Measurements from ENCODE around the gene DTD1.

The DTD1 gene

DNA sequence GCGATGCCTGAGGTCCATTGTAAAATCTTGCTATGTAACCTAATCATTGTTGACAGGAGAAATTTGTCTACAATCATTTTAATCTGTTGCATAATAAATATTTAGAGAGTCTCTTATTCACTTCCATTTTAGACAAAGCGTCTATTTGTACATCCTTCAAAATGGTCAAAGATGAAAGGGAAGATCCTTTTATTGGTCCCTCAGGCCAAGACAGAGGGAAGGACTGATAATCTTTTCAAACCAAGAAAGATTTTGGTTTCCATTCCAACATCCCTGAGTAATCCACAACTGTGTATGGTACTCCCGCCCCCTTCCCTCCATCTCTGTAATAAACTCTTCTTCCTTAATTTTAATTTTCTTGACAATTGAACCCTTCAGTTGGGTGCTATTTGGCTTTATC, 114.1 kb downstream of the DTD1 start:
- in situ Hi-C loops (cut with MboI; ENCODE audit: low sequenced_read_pairs), result no loop called here

DNA sequence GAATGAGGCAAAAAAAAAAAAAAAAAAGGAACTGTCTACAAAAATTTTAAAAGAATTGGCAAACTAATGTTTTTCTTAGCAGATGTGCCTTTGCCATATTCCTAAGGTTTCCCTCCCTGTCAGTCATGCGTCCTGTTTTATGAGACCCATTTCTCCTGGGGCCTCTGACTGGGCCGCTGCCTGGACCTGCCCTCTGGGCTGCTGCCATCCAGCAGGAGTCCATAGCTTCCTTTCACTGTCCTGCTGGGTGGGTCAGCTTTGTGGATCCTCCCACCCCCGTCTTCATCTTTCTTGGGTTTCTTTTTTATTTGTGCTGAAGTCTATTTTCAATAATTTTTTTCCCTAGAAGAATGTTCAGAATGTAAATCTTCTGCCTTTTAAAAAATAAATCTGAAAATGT, 114.9 kb downstream of the DTD1 start:
- in situ Hi-C loops (cut with MboI; ENCODE audit: low sequenced_read_pairs), result no loop called here

DNA sequence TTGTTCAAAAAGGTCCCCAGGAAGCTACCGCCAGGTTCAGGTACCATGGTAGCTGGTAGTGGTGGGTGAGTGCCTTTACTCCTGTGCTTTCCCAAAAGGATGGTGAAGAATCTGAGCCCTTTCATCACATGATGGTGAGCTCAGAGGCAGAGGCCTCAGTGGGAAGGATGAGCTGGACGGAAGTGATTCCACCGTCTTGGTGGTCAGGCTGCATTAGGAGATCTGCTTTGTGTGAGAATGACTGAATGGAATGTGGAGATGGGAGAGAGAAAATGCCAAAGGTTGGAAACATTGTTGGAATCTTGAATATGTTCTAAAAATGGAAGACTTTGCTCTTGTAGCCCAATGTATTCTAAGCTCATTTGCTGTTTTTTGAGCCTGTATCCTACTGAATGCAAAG, 117.6 kb downstream of the DTD1 start:
- in situ Hi-C loops (cut with MboI; ENCODE audit: low sequenced_read_pairs), result no loop called here

DNA sequence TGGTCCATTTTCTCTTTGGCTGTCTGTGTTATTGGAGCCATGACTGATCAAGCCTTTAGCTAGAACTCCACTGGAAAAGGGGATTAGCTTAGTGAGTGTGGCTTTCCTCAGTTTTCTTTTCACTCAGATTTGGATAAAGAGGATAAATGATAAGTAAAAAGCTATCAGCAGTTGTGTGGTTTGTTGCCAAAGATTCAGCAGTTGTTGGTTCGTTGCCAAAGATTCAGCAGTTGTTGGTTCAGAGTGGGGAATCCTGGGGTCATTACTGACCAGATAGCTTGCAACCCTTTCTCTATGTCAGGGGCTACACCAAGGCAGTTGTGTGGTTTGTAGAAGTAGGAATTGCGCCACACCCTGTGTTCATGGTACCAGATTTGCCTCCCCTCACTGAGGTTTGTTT, 118.1 kb downstream of the DTD1 start:
- in situ Hi-C loops (cut with MboI; ENCODE audit: low sequenced_read_pairs), result no loop called here

DNA sequence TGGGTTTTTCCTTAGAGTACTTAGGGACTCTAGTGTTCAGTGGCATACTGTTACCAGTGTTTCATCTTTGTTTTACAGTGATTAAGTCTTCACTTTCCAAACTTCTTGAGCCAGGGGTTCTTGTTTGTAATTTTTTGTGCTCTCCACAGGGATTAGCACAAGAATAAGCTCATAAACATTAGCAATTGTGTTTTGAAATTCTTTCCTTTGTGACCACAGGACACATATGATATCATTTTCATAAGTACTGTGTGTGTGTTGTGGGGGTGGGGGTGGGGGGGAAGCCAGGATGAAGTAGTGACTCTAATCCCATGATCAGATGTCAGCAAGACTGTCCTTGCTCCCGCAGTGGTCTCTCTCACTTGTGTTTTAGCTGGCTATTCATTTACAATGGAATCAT, 124.3 kb downstream of the DTD1 start:
- in situ Hi-C loops (cut with MboI; ENCODE audit: low sequenced_read_pairs), result no loop called here

DNA sequence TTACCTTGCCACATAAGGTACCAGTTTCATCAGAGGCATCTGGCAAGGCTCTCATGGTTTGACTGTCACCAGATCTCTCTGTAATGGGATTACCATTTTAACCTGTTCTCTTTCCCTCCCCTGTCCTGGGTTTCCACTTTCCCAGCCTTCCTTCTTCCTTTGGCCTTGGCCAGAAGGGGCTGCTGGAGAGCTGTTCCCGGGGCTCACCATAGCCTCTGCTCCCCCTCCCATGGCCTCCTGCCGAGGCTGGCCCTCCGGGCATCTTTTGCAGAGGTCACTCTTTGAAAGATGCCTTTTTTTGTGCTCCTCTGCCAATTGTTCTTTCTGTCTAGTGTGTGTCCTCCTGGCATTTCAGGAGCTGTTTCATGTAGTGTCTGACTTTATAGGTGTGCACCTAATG, 125.0 kb downstream of the DTD1 start:
- in situ Hi-C loops (cut with MboI; ENCODE audit: low sequenced_read_pairs), result no loop called here

DNA sequence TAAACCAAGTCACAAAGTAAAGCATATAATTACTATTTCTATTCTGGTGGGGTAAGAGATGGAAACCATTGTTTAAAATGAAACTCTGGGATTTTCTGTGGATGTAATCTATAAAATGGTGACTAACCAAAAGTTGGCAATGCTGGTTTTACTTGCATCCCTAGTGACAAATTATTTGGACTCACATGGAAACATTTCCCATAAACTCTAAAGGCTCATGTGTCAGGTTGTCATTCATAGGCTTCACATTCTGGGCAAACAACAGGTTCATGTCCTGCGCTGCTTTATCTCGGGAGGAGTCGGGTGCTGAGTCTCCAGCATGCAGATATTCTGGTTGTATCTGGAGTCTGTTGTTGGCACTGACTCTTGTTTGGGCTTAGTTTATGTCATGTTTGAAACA, 127.7 kb downstream of the DTD1 start:
- in situ Hi-C loops (cut with MboI; ENCODE audit: low sequenced_read_pairs), result no loop called here

DNA sequence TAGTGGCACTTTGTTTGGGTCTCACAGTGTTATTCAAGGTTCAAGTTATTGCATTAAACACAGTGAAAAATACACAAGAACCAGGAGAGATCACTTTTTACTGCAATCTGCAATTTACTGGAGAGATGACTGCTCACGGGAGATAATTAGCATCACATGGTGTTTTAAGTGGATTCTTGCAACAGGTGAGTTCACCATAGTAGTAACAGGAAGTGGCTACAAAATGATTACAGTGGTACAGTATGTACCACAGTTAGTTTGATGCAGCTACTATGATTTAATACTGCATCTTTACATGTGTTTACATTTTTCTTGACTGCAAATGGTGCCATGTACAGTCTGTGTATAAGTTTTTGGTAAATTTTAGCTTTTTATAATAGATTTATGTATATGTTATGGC, 129.2 kb downstream of the DTD1 start:
- in situ Hi-C loops (cut with MboI; ENCODE audit: low sequenced_read_pairs), result no loop called here

DNA sequence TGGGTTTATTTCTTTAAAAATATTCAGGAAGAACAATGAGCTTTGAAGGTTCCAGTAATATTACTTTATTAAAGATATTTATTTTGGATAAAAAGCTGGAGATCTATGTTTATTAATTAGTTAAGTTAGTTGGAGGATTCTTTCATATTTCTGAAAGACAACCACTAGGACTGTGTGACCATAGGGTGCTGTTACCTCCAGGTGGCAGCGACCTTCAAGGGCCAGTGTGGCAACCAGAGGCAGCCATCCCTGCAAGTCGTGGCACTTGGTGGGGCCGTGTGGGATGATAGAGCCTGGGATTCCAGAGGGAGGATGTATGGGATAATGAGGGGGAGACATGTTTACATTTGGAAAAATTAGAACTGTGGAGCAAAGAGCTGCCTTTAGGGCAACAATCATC, 130.3 kb downstream of the DTD1 start:
- in situ Hi-C loops (cut with MboI; ENCODE audit: low sequenced_read_pairs), result no loop called here

DNA sequence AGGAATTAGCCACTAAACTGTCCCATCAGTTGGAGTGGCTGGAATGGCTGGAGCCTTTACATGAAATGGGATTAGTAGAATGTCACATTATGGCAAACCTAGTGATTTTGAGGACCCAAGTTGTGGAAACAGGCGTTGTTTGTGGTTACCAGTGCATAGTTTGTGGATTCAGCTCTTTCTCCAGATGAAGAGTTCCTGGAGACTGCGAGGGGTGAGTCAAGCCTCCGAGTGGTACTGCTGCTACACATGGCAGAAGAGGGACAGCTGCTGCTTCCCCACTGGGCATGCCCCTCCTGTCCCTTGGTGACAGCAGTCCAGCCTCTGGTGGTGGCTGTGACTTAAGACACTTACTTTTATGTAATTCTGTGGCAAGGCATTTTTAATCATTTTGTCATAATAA, 131.6 kb downstream of the DTD1 start:
- in situ Hi-C loops (cut with MboI; ENCODE audit: low sequenced_read_pairs), result no loop called here

DNA sequence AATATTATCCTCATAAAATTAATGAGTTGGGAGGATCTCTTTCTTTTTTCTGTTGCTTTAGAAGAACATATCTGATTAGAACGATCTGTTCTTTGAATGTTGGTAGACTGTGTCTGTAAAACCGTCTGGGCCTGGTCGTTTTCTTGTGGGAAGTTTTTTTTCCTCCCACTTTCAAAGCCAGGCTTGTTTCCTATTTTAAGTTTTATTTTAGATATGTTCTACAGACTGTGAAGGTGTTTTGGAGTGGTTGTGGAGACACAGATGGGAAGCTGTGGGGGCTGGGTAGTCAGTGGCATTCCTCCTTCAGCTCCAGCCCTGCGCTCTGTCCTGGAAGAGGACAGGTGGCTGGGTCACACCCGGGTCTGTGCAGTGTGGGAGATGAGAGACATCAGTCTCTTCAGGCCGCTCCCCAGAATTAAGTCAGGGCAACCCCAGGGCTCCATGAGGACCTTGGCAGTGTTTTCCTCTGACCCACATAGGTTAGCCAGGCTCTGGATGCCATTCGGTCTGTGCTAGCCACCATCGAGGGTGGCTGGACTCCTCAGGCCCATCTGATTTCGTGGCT, 133.8 kb downstream of the DTD1 start:
- in situ Hi-C loops (cut with MboI; ENCODE audit: low sequenced_read_pairs), result no loop called here

DNA sequence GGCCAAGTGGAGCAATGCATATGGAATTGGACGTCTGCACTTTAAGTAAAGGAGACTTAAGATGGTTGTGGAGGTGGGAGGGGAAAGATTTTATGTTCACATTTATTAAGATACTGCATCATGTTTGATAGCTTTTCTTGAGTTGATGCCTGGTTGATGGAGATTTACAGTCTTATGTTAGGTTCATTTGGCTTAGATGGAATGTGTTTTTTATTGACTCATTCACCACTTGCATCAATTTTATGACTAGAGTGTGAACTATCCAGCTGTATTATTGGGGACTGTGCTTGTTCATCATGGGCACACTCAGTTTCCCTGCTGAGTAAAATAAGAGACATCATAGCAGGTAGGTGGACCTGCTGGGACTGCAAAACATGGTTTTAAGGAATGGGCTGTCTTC, 134.5 kb downstream of the DTD1 start:
- in situ Hi-C loops (cut with MboI; ENCODE audit: low sequenced_read_pairs), result no loop called here

DNA sequence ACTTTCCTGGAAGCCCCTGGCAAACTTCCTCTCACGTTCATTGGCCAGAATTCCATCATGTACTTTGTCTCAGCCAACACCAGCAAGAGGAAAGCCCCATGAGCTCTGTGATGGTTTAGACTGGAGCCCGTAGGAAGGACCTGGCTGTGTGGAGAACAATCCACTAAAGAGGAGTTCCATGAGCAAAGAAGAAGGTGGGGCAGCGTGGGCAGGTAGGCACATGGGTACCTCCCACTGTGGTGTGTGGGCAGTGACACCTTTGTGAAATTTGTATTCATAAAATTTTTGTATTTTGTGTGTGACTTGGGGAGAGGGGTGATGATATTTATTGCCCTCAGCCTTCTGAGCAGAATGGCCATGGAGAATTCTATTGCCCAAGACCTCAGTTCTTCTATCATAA, 136.2 kb downstream of the DTD1 start:
- in situ Hi-C loops (cut with MboI; ENCODE audit: low sequenced_read_pairs), result no loop called here

DNA sequence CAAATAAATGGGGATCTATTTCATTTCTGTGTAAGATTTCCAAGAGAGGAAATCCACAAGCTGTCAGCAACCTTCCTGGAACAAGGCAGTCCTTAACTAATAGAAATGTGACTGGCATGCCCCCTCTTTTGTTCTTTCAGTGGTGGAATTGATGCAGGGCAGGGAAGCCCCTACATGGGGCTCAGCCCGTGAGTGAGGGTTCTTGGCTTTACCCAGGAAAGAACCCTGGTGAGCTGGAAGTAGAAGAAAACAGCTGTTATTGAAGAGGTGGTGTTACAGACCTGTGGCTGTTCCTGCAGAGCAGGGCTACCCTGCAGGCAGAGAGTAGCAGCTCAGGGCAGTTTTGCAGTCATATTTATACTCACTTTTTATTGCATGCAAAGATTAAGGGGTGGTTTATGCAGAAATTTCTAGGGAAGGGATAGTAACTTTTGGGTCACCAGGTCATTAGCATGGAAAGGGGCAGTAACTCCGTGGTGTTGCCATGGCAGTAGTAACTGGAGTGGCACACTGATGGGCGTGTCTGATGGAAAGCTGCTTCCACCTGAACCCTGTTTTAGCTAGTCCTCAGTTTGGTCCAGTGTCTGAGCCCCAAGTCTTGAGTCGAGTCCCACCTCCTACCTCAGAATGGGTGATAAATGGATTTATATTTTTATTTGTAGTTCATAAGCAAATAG, 137.1 kb downstream of the DTD1 start:
- in situ Hi-C loops (cut with MboI; ENCODE audit: low sequenced_read_pairs), result no loop called here

DNA sequence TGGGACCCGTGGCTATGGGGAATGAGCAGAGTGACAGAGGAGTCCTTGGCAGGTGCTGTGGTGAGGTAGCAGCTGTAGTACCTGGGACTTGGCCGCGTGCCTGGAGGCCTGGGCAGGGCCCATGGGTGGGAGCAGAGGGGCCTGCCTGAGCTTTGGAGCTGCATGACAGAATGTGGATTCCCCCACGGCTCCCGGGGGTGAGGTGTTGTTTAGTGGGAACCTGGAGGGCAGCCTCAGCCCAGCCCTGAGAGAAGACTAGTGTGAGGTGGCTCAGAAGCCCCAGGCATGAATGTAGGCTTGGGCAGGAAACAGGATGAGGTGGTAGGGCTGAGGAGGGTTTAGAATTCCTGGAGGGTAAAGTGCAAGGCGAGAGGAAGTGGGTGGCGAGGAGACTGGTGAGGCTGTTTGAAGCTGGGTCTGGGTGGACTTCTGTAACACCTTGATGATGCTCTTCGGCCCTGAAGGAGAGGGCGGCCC, 139.2 kb downstream of the DTD1 start:
- in situ Hi-C loops (cut with MboI; ENCODE audit: low sequenced_read_pairs), result no loop called here

DNA sequence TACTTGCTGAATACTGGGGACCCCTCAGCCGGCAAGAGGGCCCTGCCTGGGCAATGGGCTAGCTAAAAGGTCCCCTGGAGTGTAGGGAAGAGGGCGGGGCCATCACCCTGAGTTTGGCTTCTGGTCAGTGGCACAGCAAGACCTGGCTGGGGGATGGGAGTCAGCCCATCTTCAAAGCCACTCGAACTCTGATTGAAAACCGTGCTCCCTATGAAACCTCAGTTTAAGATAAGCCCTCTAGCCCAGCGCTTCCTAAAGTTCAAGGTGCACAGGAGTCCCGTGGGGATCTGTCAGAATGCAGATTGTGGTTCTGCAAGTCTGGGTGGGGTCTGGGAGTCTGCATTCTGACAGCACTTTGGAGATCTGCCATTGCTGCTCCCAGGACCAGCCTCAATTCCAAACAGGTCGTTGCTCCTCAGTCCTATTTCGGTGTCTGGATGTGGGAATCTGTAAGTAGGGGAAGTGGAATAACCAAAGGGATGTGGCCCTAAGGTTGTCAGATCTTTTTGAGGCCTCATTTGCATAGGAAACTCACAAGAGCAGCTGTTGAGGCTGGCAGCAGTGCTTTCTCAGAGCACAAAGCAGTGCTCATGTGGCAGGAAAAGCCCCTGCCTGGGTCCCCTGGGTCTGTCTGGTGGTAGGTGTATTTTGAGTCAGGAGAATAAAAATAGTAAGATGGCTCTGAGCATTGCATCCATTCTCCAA, 140.5 kb downstream of the DTD1 start:
- in situ Hi-C loops (cut with MboI; ENCODE audit: low sequenced_read_pairs), result no loop called here

DNA sequence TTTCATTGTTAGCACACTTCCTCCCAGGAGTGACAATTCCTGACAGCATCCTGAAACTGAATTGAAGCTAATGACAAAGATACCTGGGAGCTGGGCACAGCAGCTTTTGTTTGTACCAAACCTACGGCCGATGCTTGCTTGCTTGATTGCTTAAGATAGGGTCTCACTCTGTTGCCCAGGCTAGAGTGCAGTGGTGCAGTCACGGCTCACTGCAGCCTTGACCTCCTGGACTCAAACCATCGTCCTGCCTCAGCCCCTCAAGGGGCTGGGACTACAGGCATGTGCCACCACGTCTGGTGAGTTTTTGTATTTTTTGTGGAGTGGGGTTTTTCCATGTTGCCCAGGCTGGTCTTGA, 141.0 kb downstream of the DTD1 start:
- in situ Hi-C loops (cut with MboI; ENCODE audit: low sequenced_read_pairs), result no loop called here

DNA sequence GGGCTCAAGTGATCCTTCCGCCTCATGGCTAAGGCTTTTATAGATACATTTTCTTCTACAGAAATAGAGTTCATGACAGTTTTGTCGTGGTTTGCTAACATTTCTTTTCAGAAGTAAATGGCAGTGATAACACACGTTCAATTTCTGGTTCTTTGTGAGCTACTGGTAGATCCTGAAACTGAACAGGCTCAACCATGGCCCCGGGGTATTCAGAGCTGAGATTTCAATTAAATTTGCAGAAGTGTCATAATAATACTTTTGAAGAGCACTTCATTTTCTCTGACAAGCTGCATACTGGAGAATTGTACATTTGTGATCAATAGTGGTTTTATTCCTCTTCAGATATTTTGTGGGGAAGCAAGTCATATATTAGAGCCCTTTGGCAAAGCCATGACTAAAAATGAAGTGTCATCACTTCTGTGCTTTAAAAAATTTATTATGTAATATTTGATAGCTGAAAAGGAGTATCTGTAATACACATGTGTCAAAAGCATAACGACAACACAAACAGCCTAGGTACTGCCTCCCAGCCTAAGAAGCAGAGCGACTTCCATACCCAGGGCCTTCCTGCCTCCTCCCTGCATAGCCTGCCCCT, 141.5 kb downstream of the DTD1 start:
- in situ Hi-C loops (cut with MboI; ENCODE audit: low sequenced_read_pairs), result no loop called here

DNA sequence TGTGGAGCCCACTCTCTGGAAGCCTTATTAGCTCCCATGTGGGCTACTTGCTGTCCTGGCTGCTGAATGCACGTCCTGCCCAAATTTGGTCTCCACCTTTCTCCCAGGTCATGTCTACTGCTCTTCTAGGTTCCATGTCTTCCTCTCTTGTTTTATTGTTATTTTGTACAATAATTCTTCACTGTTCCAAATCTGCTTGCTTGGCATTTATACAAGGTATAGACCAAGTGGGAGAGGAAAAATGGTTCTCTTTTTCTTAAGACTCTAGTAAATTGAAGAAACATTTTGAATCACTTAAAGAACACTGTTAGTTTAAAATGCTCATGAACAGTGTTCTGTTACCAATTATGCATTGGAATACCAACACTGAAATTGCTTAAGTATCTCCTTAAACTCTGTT, 144.1 kb downstream of the DTD1 start:
- in situ Hi-C loops (cut with MboI; ENCODE audit: low sequenced_read_pairs), result no loop called here

DNA sequence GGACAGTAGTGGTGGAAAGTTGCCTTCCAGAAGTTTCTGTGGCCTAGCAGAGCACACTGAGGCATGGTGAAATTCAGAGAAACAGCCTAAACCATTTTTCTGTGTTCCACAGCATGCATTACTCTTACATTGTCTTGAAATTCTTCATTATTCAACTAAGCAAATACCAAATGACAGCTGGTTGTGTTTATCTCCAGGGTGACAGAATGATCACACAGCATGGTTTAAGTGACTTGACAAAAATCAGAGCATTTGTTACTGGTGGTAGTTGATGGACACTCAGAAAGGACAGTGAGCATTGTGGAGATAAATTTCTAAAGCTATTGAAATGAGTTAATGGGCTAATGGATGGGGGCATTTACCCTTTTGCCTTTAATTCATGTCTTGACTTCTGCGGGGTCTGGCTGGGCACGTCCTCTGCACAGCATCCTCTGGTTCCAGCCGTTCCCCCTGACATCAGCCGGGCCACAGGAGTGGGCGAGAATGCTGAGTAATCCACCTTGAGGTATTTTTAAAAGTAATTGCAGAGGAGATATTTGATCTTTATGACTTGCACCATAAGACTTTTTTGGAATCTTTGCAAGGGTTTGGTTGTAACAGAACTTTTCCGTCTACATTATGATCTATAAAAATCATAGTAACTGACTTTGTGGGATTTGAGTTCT, 146.8 kb downstream of the DTD1 start:
- in situ Hi-C loops (cut with MboI; ENCODE audit: low sequenced_read_pairs), result no loop called here

DNA sequence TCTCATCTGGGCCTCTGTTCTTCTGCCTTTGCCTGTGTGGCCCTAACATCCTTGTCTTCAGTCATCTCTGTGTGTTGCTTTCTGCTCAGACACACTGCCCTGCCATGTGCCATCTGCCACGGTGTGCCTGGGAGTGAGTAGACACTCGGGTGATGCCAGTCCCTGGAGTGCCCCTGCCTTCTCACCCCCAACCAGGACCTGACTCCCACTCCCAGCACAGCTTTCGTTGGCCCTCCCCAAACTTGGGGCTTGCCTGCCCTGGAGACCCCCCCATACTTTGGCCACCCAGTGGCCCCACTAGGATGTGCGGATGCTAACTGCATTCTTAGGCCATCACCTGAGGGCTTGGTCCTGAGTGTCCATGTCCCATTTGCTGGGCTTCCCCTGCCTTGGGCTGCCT, 149.3 kb downstream of the DTD1 start:
- in situ Hi-C loops (cut with MboI; ENCODE audit: low sequenced_read_pairs), result no loop called here

DNA sequence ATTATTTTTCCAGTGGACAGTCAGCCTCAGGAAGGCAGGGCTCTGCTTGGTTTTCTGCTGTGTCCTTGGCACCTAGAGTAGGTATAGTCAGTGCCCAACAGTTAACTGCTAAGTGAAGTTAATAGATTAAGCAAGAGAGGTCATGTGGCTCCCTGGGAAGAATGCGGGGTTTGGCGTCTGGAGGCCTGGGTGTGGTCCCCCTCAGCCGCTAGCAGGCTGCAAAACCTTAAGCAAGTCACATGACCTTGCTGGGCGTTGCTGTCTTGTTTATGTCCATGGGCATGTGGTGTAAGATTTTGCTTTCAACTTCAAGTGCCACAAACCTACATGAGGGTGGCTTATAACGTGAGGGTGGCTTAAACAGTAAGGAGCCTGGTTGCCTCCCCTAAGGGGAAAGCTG, 150.2 kb downstream of the DTD1 start:
- in situ Hi-C loops (cut with MboI; ENCODE audit: low sequenced_read_pairs), result no loop called here

Data from HL-60/S4 treated with phorbol 12-myristate 13-acetate at 8.2 ng/mL for 4 days and 3 days (cell line).